Thyroid gland (tissue), 4 donors: ENCODE results near the gene PM20D2.

ENCODE experiments used
- CTCF ChIP-seq, 6 experiments: fragments of 200-600 bp in 3 of 6; fragments of 450-650 bp in 3 of 6; sonication (generic) in 3 of 6; IDR thresholded peaks; one replicate each; pipeline ENCODE4 v1.5.1; 2016 to 2019; ENCODE audit warnings: antibody characterized with exemption in 6 of 6, mild to moderate bottlenecking in 2 of 6, inconsistent platforms in 1 of 6, moderate library complexity in 1 of 6
- POLR2A ChIP-seq, 2 donors: fragments of 450-650 bp; IDR thresholded peaks; one replicate each; pipeline ENCODE4 v1.6.1; 2017; ENCODE audit warnings: antibody characterized with exemption in 2 of 2, mild to moderate bottlenecking in 2 of 2, moderate library complexity in 1 of 2

GRCh38 chr6:89197141-89197540, 51.3 kb downstream of the PM20D2 start:
- TF ChIP-seq POLR2A (IDR thresholded peaks at IDR 0.05) (no peak), CTCF (IDR thresholded peaks at IDR 0.05) (no peak)
